Nephron progenitor cell (in vitro differentiated cells): ENCODE measurements around the gene ANKHD1.

ENCODE experiments used
- DNase-seq: peaks from one replicate; pipeline ENCODE4 v3.0.0; 2021
- H3K27ac Mint-ChIP-seq: 2 replicates; pipeline ENCODE4 v1.8.0; 2021; ENCODE audit warnings: mild to moderate bottlenecking, moderate library complexity, mixed read lengths
- H3K27me3 Mint-ChIP-seq: 2 replicates; pipeline ENCODE4 v1.8.0; 2021; ENCODE audit warnings: mild to moderate bottlenecking, low read depth, mixed read lengths; ENCODE audit not compliant: poor library complexity
- H3K36me3 Mint-ChIP-seq: 2 replicates; pipeline ENCODE4 v1.8.0; 2021; ENCODE audit warnings: low read depth, mixed read lengths
- H3K4me1 Mint-ChIP-seq: 2 replicates; pipeline ENCODE4 v1.8.0; 2021; ENCODE audit warnings: mixed read lengths
- H3K4me3 Mint-ChIP-seq: 2 replicates; pipeline ENCODE4 v1.8.0; 2021; ENCODE audit warnings: mild to moderate bottlenecking, moderate library complexity, mixed read lengths
- H3K9me3 Mint-ChIP-seq: 2 replicates; pipeline ENCODE4 v1.8.0; 2021; ENCODE audit warnings: mild to moderate bottlenecking, moderate library complexity, mixed read lengths
- TF ChIP-seq, protein P1 (sequence below): fragments of 200-600 bp; sonication (generic); IDR thresholded peaks from 2 replicates; pipeline ENCODE4 v1.5.0; 2021; ENCODE audit warnings: antibody characterized with exemption

The ANKHD1 gene

DNA sequence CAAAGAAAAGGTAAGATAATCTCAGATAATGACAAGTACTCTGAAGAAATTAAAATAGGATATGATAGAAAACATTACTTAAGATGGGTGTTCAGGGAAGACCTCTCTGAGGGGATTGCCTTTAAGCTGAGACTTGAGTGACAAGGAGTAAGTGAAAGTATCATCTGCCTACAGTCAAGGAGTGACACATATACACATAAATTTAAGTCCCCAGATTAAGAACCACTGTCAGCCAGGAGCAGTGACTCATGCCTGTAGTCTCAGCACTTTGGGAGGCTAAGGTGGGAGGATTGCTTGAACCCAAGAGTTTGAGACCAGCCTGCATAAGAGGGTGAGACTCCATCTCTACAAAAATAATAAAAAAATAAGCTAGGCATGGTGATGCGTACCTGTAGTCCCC, 19.7 kb upstream of the ANKHD1 start:
- TF ChIP-seq, protein P1, sequence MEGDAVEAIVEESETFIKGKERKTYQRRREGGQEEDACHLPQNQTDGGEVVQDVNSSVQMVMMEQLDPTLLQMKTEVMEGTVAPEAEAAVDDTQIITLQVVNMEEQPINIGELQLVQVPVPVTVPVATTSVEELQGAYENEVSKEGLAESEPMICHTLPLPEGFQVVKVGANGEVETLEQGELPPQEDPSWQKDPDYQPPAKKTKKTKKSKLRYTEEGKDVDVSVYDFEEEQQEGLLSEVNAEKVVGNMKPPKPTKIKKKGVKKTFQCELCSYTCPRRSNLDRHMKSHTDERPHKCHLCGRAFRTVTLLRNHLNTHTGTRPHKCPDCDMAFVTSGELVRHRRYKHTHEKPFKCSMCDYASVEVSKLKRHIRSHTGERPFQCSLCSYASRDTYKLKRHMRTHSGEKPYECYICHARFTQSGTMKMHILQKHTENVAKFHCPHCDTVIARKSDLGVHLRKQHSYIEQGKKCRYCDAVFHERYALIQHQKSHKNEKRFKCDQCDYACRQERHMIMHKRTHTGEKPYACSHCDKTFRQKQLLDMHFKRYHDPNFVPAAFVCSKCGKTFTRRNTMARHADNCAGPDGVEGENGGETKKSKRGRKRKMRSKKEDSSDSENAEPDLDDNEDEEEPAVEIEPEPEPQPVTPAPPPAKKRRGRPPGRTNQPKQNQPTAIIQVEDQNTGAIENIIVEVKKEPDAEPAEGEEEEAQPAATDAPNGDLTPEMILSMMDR = no peak
- Mint-ChIP-seq H3K36me3 (no peaks in the 10 kb centered on the region), H3K27ac (no peak overlapping the region), H3K4me1 (no peaks in the 10 kb centered on the region), H3K4me3 (no peak overlapping the region), H3K9me3 (peaks cover 4% of the 10 kb centered on the region), H3K27me3 (no peaks in the 10 kb centered on the region)
- DNase-seq = no peak

DNA sequence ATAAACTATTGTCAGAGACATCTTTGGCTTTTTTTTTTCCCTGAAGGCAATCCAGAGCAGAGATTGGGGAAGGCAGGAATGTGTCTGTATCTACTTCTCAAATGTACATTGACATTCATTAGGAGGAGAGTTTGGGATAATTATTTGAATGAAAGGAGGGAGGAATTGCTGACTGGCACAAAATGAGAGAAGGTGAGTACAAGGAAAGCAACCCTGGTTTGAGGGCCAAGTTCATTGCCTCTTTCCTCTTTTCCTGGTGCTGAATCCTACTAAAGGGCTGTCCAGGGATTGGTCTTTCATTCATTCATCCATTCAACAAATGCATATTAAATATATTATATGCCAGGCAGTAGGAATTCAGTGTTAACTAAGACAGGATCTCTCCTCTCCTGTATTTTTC, 18.8 kb upstream of the ANKHD1 start:
- Mint-ChIP-seq H3K4me1 (no peaks in the 10 kb centered on the region), H3K36me3 (no peaks in the 10 kb centered on the region), H3K9me3 (peaks cover 4% of the 10 kb centered on the region), H3K27me3 (no peaks in the 10 kb centered on the region), H3K4me3 (no peak overlapping the region), H3K27ac (no peak overlapping the region)
- DNase-seq = no peak
- TF ChIP-seq, protein P1 = no peak

DNA sequence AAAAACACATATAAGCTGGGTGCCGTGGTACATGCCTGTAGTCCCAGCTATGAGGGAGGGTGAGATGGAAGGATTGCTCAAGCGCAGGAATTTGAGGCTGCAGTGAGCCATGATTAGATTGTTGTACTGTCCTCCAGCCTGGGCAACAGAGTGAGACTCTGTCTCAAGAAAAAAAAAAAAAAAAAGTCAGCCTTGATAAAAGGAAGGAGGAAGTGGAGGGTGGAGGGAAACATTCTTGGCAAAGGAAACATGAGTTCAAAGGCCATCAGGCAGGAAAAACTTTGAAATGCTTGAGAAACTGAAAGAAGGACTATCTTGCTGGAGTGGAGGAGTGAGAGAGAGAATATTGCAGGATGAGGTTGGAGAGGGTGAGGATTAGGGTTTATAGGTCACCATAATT, 18.3 kb upstream of the ANKHD1 start:
- Mint-ChIP-seq H3K27ac (no peak overlapping the region), H3K4me3 (no peak overlapping the region), H3K27me3 (no peaks in the 10 kb centered on the region), H3K4me1 (no peaks in the 10 kb centered on the region), H3K36me3 (no peaks in the 10 kb centered on the region), H3K9me3 (peaks cover 4% of the 10 kb centered on the region)
- TF ChIP-seq, protein P1 = no peak
- DNase-seq = no peak

DNA sequence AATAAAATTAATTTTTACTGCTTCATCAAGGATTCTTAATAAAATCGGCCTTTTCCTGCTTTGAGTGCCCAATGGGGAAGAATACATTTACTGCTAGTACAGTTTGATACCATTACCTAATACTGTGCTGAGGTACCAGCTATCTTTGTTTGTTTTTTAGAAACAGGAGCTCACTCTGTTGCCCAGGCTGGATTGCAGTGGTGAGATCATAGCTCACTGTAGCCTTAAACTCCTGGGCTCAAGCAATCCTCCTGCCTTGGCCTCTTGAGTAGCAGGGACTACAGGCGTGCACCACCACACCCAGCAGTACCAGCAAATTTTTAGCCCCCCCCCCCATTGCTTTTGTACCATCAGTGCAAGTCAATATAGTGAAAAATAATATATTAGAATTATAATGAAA, 13.6 kb upstream of the ANKHD1 start:
- Mint-ChIP-seq H3K27me3 (no peaks in the 10 kb centered on the region), H3K36me3 (no peaks in the 10 kb centered on the region), H3K27ac (no peak overlapping the region), H3K4me1 (no peaks in the 10 kb centered on the region), H3K4me3 (no peak overlapping the region), H3K9me3 (no peaks in the 10 kb centered on the region)
- no peak for DNase-seq
- TF ChIP-seq, protein P1 = no peak

DNA sequence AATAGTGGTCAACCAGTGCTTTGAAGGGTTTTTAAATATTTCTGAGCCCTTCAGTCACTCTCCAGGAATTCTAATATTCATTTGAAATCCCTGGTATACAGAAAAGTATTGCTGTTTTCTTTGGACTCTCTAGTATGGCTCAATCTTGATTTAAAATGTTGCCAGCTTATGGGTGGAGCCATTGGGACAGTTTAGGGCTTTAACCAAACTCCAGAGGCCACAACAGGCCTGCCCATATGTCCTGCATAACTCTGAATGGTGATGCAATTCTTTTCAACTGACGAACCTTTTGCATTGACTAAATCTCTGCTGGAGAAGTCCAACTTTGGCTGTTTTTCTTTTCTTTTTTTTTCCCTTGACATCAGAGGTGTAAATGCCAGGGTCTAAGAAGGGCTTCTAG, 10.3 kb upstream of the ANKHD1 start:
- Mint-ChIP-seq H3K4me1 (no peaks in the 10 kb centered on the region), H3K27ac (no peak overlapping the region), H3K4me3 (no peak overlapping the region), H3K36me3 (no peaks in the 10 kb centered on the region), H3K27me3 (no peaks in the 10 kb centered on the region), H3K9me3 (no peaks in the 10 kb centered on the region)
- TF ChIP-seq, protein P1 = no peak
- DNase-seq = no peak

DNA sequence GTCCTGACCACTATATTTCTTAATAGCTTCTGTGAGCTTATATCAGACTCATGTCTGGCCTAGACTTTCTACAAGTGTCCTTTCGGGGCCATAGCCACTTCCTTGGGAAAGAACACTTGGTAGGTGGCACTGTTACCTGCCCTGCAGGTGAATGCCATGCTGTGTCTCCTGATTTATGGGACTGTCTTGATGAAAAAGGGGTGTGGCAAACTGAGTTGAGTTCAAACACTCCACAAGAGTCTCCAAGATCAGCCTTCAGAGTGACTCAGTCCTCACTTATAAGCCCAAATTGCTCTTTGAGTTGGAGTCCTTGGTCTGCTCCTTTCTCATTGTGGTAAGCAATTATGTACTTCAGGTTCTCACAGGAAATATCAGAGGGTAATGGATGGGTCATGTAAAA, 9.9 kb upstream of the ANKHD1 start:
- Mint-ChIP-seq H3K27me3 (no peaks in the 10 kb centered on the region), H3K27ac (no peak overlapping the region)

More for the DNA sequence above, 9.9 kb upstream of the ANKHD1 start:
- Mint-ChIP-seq H3K4me1 (no peaks in the 10 kb centered on the region), H3K9me3 (no peaks in the 10 kb centered on the region), H3K36me3 (no peaks in the 10 kb centered on the region), H3K4me3 (no peak overlapping the region)
- no peak for DNase-seq
- TF ChIP-seq, protein P1 = no peak
